H9 (cell line): ENCODE results near the gene SAP25. TPM values are rescaled to one million over a fixed set of nuclear protein-coding genes. Genes with fewer than 3 reads are reported as not detected.

Experiments
- DNase-seq: peaks from one replicate; pipeline ENCODE4 v3.0.0-alpha.2; 2017
- H2AFZ ChIP-seq: one replicate; pipeline ENCODE4 v1.6.1; 2013; ENCODE audit warnings: mild to moderate bottlenecking, low read length, control low read depth, moderate library complexity
- H2AK5ac ChIP-seq: 2 replicates; pipeline ENCODE4 v1.6.1; 2013; ENCODE audit warnings: low read length, control low read depth, mixed read lengths; ENCODE audit not compliant: insufficient read length
- H2BK120ac ChIP-seq: one replicate; pipeline ENCODE4 v1.6.1; 2013; ENCODE audit warnings: low read depth, mild to moderate bottlenecking, low read length, control low read depth, inconsistent platforms; ENCODE audit not compliant: poor library complexity, severe bottlenecking
- H2BK12ac ChIP-seq: 2 replicates; pipeline ENCODE4 v1.6.1; 2013; ENCODE audit warnings: low read length, control low read depth, mixed read lengths, low read depth; ENCODE audit not compliant: insufficient read length
- H2BK15ac ChIP-seq: 2 replicates; pipeline ENCODE4 v1.6.1; 2013; ENCODE audit warnings: low read depth, low read length, control low read depth
- H2BK20ac ChIP-seq: one replicate; pipeline ENCODE4 v1.6.1; 2013; ENCODE audit warnings: low read depth, mild to moderate bottlenecking, low read length, control low read depth, inconsistent platforms; ENCODE audit not compliant: poor library complexity, severe bottlenecking
- H2BK5ac ChIP-seq: 2 replicates; pipeline ENCODE4 v1.6.1; 2013; ENCODE audit warnings: low read length, control low read depth, mixed read lengths; ENCODE audit not compliant: insufficient read length
- H3K14ac ChIP-seq: 2 replicates; pipeline ENCODE4 v1.6.1; 2013; ENCODE audit warnings: low read length, control low read depth; ENCODE audit not compliant: insufficient read depth
- H3K18ac ChIP-seq: 2 replicates; pipeline ENCODE4 v1.6.1; 2013; ENCODE audit warnings: low read depth, mild to moderate bottlenecking, mixed read lengths, low read length, control low read depth; ENCODE audit not compliant: insufficient read length
- H3K23ac ChIP-seq: 2 replicates; pipeline ENCODE4 v1.6.1; 2013; ENCODE audit warnings: low read length, control low read depth, mixed read lengths, low read depth; ENCODE audit not compliant: insufficient read length
- H3K23me2 ChIP-seq: 2 replicates; pipeline ENCODE4 v1.6.1; 2013; ENCODE audit warnings: low read depth, mild to moderate bottlenecking, mixed read lengths, low read length, control low read depth; ENCODE audit not compliant: insufficient read length, poor library complexity, severe bottlenecking
- H3K27ac ChIP-seq: 2 replicates; pipeline ENCODE4 v1.5.1; 2013; ENCODE audit warnings: low read length, control low read depth, mixed read lengths, low read depth; ENCODE audit not compliant: insufficient read length
- H3K27me3 ChIP-seq: 2 replicates; pipeline ENCODE4 v1.6.1; 2013; ENCODE audit warnings: low read length, control low read depth, inconsistent platforms; ENCODE audit not compliant: insufficient read depth
- H3K4ac ChIP-seq: 2 replicates; pipeline ENCODE4 v1.6.1; 2013; ENCODE audit warnings: low read depth, mild to moderate bottlenecking, control low read depth, inconsistent platforms, low read length, moderate library complexity
- H3K4me1 ChIP-seq: 2 replicates; pipeline ENCODE4 v1.6.1; 2013; ENCODE audit warnings: low read length, control low read depth, inconsistent platforms; ENCODE audit not compliant: insufficient read depth
- H3K4me2 ChIP-seq: 2 replicates; pipeline ENCODE4 v1.6.1; 2013; ENCODE audit warnings: low read length, control low read depth, mixed read lengths; ENCODE audit not compliant: insufficient read length, insufficient read depth
- H3K56ac ChIP-seq: 2 replicates; pipeline ENCODE4 v1.6.1; 2013; ENCODE audit warnings: low read depth, mild to moderate bottlenecking, mixed read lengths, low read length, control low read depth; ENCODE audit not compliant: insufficient read length
- H3K79me1 ChIP-seq: 2 replicates; pipeline ENCODE4 v1.6.1; 2013; ENCODE audit warnings: low read depth, mild to moderate bottlenecking, moderate library complexity, low read length, control low read depth, inconsistent platforms; ENCODE audit not compliant: insufficient read depth, poor library complexity, severe bottlenecking
- H3K79me2 ChIP-seq: 2 replicates; pipeline ENCODE4 v1.6.1; 2013; ENCODE audit warnings: low read length, control low read depth, inconsistent platforms; ENCODE audit not compliant: insufficient read depth
- H3K9ac ChIP-seq: 2 replicates; pipeline ENCODE4 v1.6.1; 2013; ENCODE audit warnings: low read length, control low read depth, mixed read lengths; ENCODE audit not compliant: insufficient read length; ENCODE audit errors: extremely low read depth
- H3K9me3 ChIP-seq: one replicate; pipeline ENCODE4 v1.6.1; 2013; ENCODE audit warnings: low read depth, low read length, inconsistent platforms; ENCODE audit not compliant: control insufficient read depth
- H3T11ph ChIP-seq: one replicate; pipeline ENCODE4 v1.6.1; 2013; ENCODE audit warnings: mild to moderate bottlenecking, low read length, control low read depth, inconsistent platforms
- H4K20me1 ChIP-seq: one replicate; pipeline ENCODE4 v1.6.1; 2013; ENCODE audit not compliant: control insufficient read depth, insufficient read length, insufficient read depth
- H4K5ac ChIP-seq: 2 replicates; pipeline ENCODE4 v1.6.1; 2013; ENCODE audit warnings: low read depth, mild to moderate bottlenecking, mixed read lengths, low read length, control low read depth; ENCODE audit not compliant: insufficient read length
- H4K8ac ChIP-seq: replicated peaks from 2 replicates; pipeline ENCODE4 v1.6.1; 2013; ENCODE audit warnings: low read length, control low read depth, mixed read lengths, low read depth; ENCODE audit not compliant: insufficient read length
- H4K91ac ChIP-seq: 2 replicates; pipeline ENCODE4 v1.6.1; 2013; ENCODE audit warnings: low read depth, mild to moderate bottlenecking, moderate library complexity, mixed read lengths, low read length, control low read depth; ENCODE audit not compliant: insufficient read length
- H3K27ac Mint-ChIP-seq, 3 experiments: 2 replicates in 2 of 3; 3 replicates in 1 of 3; pipeline ENCODE4 v1.8.0; 2020 to 2021; ENCODE audit warnings: mixed read lengths in 3 of 3, mild to moderate bottlenecking in 1 of 3, moderate library complexity in 1 of 3
- H3K27me3 Mint-ChIP-seq: 2 replicates; pipeline ENCODE4 v1.8.0; 2021; ENCODE audit warnings: low read depth, mild to moderate bottlenecking, moderate library complexity, mixed read lengths
- H3K36me3 Mint-ChIP-seq, 3 experiments: 2 replicates in 2 of 3; 3 replicates in 1 of 3; pipeline ENCODE4 v1.8.0; 2020 to 2021; ENCODE audit warnings: low read depth in 3 of 3, mixed read lengths in 3 of 3; ENCODE audit not compliant: insufficient read depth in 1 of 3
- H3K4me1 Mint-ChIP-seq, 2 experiments: 2 replicates each; pipeline ENCODE4 v1.8.0; 2020; ENCODE audit warnings: mixed read lengths in 2 of 2
- H3K4me3 Mint-ChIP-seq, 2 experiments: 2 replicates in 1 of 2; 3 replicates in 1 of 2; pipeline ENCODE4 v1.8.0; 2020 to 2021; ENCODE audit warnings: mild to moderate bottlenecking in 2 of 2, mixed read lengths in 2 of 2, moderate library complexity in 1 of 2
- H3K9me3 Mint-ChIP-seq, 2 experiments: 2 replicates in 1 of 2; 3 replicates in 1 of 2; pipeline ENCODE4 v1.8.0; 2020; ENCODE audit warnings: mild to moderate bottlenecking in 2 of 2, mixed read lengths in 2 of 2, moderate library complexity in 1 of 2
- WGBS: extraction: QIAGEN DNeasy Blood & Tissue Kit; methylation state at CpG from one replicate; pipeline ENCODE4 v1.1.7; 2013; ENCODE audit warnings: missing lambda C conversion rate, low lambda C conversion rate, mixed read lengths; ENCODE audit not compliant: insufficient read length; ENCODE audit errors: extremely low coverage; 5-methylcytosine and 5-hydroxymethylcytosine counted together
- total RNA-seq: library from RNA; stranded (reverse); gene quantifications from 2 replicates; pipeline ENCODE4 v1.2.1, GENCODE V29; 2021
- TF ChIP-seq, protein P1 (sequence below): fragments of 200-600 bp; sonication (generic); conservative IDR thresholded peaks from 3 replicates; pipeline ENCODE4 v1.8.0; 2021; ENCODE audit warnings: antibody characterized with exemption, mild to moderate bottlenecking

The SAP25 gene
- total RNA-seq, 1 experiment from 2014 or later, result 4.2 TPM

GRCh38 chr7:100583132-100584053 lies 9.7 kb upstream of the SAP25 start:
- no peak overlapping the region for H3K27ac ChIP-seq
- TF ChIP-seq, protein P1, sequence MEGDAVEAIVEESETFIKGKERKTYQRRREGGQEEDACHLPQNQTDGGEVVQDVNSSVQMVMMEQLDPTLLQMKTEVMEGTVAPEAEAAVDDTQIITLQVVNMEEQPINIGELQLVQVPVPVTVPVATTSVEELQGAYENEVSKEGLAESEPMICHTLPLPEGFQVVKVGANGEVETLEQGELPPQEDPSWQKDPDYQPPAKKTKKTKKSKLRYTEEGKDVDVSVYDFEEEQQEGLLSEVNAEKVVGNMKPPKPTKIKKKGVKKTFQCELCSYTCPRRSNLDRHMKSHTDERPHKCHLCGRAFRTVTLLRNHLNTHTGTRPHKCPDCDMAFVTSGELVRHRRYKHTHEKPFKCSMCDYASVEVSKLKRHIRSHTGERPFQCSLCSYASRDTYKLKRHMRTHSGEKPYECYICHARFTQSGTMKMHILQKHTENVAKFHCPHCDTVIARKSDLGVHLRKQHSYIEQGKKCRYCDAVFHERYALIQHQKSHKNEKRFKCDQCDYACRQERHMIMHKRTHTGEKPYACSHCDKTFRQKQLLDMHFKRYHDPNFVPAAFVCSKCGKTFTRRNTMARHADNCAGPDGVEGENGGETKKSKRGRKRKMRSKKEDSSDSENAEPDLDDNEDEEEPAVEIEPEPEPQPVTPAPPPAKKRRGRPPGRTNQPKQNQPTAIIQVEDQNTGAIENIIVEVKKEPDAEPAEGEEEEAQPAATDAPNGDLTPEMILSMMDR, result no peak
- no peak overlapping the region for H3K4ac ChIP-seq
- H3K9ac ChIP-seq, result no peak overlapping the region
- H3K56ac ChIP-seq, result no peak overlapping the region
- peaks cover 8 to 15% (median 10%) of the 10 kb centered on the region in 3 experiments; a peak in 5 of 7 replicates for H3K36me3 Mint-ChIP-seq
- H3K4me2 ChIP-seq, result peak overlapping the region; percentile 78
- H3K9me3 Mint-ChIP-seq, result no peaks in the 10 kb centered on the region
- H3K4me3 Mint-ChIP-seq, result peak overlapping the region; percentile 49 to 98
- H3T11ph ChIP-seq, result no peak overlapping the region
- no peak overlapping the region for H3K18ac ChIP-seq
- no peak overlapping the region for H3K14ac ChIP-seq
- H4K91ac ChIP-seq, result no peak overlapping the region
- no peak overlapping the region for H2AK5ac ChIP-seq
- peaks cover 7% of the 10 kb centered on the region for H3K27me3 Mint-ChIP-seq
- H2BK15ac ChIP-seq, result no peak overlapping the region
- H3K4me1 ChIP-seq, result peaks cover 4% of the 10 kb centered on the region; the same call in 1 of the 2 replicates
- no peaks in the 10 kb centered on the region for H3K79me1 ChIP-seq
- peak; percentile 58 for DNase-seq
- H3K27me3 ChIP-seq, result no peaks in the 10 kb centered on the region
- no peak overlapping the region for H2BK5ac ChIP-seq
- H2BK120ac ChIP-seq, result no peak overlapping the region
- no CpG with 5 or more reads among the region's 23 CpGs for WGBS
- peak overlapping the region; percentile 78 to 88 (median 84) for H3K27ac Mint-ChIP-seq
- H2BK20ac ChIP-seq, result no peak overlapping the region
- H3K23me2 ChIP-seq, result peaks cover 8% of the 10 kb centered on the region
- H3K79me2 ChIP-seq, result no peaks in the 10 kb centered on the region
- H2BK12ac ChIP-seq, result no peak overlapping the region
- H3K23ac ChIP-seq, result no peak overlapping the region
- no peaks in the 10 kb centered on the region for H3K9me3 ChIP-seq
- peaks cover 22 to 28% of the 10 kb centered on the region in 2 experiments for H3K4me1 Mint-ChIP-seq
- no peak overlapping the region for H4K5ac ChIP-seq
- no peaks in the 10 kb centered on the region for H4K20me1 ChIP-seq
- H2AFZ ChIP-seq, result no peak overlapping the region
- no peak overlapping the region for H4K8ac ChIP-seq
